ENCODE results near the gene KIF21B.
A peak's percentile ranks its signal among the peaks of the same experiment; 100 is the strongest.
"Not testable (repeated sequence)": the region's sequence is repeated elsewhere in the genome, so short reads cannot be mapped to it uniquely, and the experiment has no call there.

KIF21B gene

GRCh38 chr1:200935286-200935962, 88.1 kb downstream of the KIF21B start:
- not testable (repeated sequence) for DNase-seq (ENCODE audit: low spot score)

- no peak for DNase-seq (ENCODE audit: low spot score)
Observed at GRCh38 chr1:200934676-200935245, 88.8 kb downstream of the KIF21B start.

GRCh38 chr1:200931776-200932175, 91.7 kb downstream of the KIF21B start:
- DNase-seq (ENCODE audit: low spot score): no peak

- DNase-seq (ENCODE audit: low spot score): not testable (repeated sequence)
Observed at GRCh38 chr1:200930285-200930684, 93.2 kb downstream of the KIF21B start.

- peak; percentile 18 for DNase-seq (ENCODE audit: low spot score)
Observed at GRCh38 chr1:200929530-200930278, 93.8 kb downstream of the KIF21B start.

- no peak for DNase-seq (ENCODE audit: low spot score)
Observed at GRCh38 chr1:200925831-200926230, 97.7 kb downstream of the KIF21B start.

GRCh38 chr1:200923601-200924000, 99.9 kb downstream of the KIF21B start:
- DNase-seq (ENCODE audit: low spot score): no peak

- peak; percentile 30 for DNase-seq (ENCODE audit: low spot score)
Observed at GRCh38 chr1:200922406-200922805, 101.1 kb downstream of the KIF21B start.

GRCh38 chr1:200921571-200922110, 101.9 kb downstream of the KIF21B start:
- DNase-seq (ENCODE audit: low spot score): no peak

All from D341Med (cell line).